ENCODE measurements around the gene MZF1.
A peak's percentile ranks its signal among the peaks of the same experiment; 100 is the strongest.

The MZF1 gene

GRCh38 chr19:58519355-58520256 lies 53.5 kb downstream of the MZF1 start, which contains the start of gene ZBTB45:
TSS of gene ZBTB45 (minus strand) at chr19:58519810. CDS start at chr19:58517673, 2,137 bp downstream.
- TF ChIP-seq, protein P1, sequence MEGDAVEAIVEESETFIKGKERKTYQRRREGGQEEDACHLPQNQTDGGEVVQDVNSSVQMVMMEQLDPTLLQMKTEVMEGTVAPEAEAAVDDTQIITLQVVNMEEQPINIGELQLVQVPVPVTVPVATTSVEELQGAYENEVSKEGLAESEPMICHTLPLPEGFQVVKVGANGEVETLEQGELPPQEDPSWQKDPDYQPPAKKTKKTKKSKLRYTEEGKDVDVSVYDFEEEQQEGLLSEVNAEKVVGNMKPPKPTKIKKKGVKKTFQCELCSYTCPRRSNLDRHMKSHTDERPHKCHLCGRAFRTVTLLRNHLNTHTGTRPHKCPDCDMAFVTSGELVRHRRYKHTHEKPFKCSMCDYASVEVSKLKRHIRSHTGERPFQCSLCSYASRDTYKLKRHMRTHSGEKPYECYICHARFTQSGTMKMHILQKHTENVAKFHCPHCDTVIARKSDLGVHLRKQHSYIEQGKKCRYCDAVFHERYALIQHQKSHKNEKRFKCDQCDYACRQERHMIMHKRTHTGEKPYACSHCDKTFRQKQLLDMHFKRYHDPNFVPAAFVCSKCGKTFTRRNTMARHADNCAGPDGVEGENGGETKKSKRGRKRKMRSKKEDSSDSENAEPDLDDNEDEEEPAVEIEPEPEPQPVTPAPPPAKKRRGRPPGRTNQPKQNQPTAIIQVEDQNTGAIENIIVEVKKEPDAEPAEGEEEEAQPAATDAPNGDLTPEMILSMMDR (conservative IDR thresholded peaks at IDR 0.05): peak; percentile 78
- H3K27ac ChIP-seq: peak within 1 kb of the TSS; percentile 98

GRCh38 chr19:58519087-58519354 lies 54.1 kb downstream of the MZF1 start:
- peak overlapping the region; percentile 98 for H3K27ac ChIP-seq
- TF ChIP-seq, protein P1 (conservative IDR thresholded peaks at IDR 0.05): peak; percentile 65; the same call in 1 of the 2 replicates

- TF ChIP-seq, protein P1 (conservative IDR thresholded peaks at IDR 0.05): no peak
- H3K27ac ChIP-seq: peak overlapping the region; percentile 98
Measured at GRCh38 chr19:58518256-58519086, 54.7 kb downstream of the MZF1 start.

- H3K27ac ChIP-seq: peak overlapping the region; percentile 98
- TF ChIP-seq, protein P1 (conservative IDR thresholded peaks at IDR 0.05): 0 out of 2 replicates have a peak, but pooled peaks have one; percentile 24
Measured at GRCh38 chr19:58516964-58517833, 55.9 kb downstream of the MZF1 start.

- H3K27ac ChIP-seq: peak overlapping the region; percentile 91; the same call in 1 of the 2 replicates
- TF ChIP-seq, protein P1 (conservative IDR thresholded peaks at IDR 0.05): no peak
Measured at GRCh38 chr19:58516246-58516836, 56.8 kb downstream of the MZF1 start.

- TF ChIP-seq, protein P1 (conservative IDR thresholded peaks at IDR 0.05): no peak
- peak overlapping the region; percentile 91 for H3K27ac ChIP-seq
Measured at GRCh38 chr19:58515259-58515658, 57.9 kb downstream of the MZF1 start.
